GM19240 (cell line): ENCODE results near the gene CORO7.
"Not testable (repeated sequence)": the region's sequence is repeated elsewhere in the genome, so short reads cannot be mapped to it uniquely, and the experiment has no call there.

ENCODE experiments used
- DNase-seq: peaks from one replicate; pipeline ENCODE4 v3.0.0; 2011; ENCODE audit warnings: low spot score; ENCODE audit not compliant: insufficient read length

Gene CORO7

DNA sequence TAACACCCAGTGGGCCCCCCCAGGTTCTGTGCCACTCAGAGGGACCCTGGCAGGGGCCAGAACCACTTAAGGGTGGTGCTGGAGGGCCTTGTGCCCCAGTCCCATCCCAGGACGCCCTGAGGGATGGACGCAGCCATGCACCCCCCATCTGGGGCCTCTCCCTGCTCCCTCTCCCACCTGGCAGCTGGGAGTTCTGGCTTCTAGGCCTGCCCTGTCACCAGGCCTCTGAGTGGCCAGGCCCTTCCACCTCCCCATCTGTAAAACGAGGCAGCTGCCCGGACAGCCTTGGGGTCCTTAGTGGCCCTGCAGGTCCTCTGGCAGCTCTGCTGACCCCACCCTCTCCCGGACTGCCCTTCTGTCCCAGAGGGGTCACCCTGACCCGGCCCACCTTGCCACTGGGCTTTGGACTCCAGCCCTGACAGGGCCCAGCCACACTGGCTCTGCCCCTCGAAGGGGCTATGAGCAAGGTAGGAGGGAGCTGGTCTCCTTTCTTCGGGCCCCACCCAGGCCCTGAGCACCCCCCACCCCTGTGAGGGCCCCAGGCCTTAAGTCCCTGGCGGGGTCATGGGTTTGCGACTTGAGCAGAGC is 77.6 kb downstream of the CORO7 start:
- DNase-seq, result no peak

DNA sequence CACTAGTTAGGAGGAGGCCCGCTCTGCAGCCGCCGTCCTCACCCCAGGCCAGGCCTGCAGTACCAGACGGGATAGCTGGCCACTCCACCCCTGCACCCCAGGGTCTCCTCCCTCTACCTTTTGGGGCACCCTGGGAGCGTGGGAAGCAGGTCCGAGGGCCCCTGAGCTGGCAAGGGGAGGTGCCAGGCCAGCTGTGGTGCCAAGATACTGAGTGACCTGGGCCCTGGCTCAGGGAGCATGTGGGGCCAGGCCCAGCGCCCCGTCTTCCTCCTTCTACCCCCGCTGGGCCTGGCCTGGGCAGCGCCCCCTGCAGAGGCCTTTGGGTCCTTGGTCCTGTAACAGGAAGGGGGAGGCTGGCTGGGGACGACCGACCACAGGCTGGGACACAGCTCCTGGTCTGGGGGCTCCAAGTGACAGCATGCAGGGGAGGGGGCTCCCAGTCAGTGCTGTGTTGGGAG is 78.2 kb downstream of the CORO7 start:
- DNase-seq, result no peak

DNA sequence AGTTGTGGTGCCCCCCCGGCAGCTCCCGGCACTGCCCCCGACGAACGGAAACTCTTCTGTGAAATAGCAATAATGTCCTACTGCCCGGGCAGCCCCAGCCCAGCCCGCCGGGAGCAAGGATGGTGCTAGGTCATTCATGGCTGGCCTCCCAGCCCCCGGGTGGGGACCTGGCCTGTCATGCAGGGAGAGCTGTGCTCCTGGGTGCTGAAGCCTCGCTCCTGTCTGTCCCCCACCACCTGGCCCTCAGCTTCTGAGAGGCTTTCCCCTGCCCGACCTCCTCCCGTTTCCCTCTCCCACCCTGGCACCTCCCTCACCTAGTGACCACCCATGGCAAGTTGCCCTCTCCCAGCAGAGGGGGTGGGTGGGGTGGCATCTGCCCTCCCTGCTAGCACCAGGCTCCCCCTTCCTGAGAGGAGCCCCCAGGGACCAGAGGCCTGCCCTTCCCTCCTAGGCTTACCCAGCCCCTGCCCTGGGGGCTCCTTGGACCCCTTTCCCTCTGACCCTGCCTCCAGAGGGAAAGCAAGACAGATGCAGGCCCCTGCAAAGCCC is 78.8 kb downstream of the CORO7 start:
- no peak for DNase-seq

DNA sequence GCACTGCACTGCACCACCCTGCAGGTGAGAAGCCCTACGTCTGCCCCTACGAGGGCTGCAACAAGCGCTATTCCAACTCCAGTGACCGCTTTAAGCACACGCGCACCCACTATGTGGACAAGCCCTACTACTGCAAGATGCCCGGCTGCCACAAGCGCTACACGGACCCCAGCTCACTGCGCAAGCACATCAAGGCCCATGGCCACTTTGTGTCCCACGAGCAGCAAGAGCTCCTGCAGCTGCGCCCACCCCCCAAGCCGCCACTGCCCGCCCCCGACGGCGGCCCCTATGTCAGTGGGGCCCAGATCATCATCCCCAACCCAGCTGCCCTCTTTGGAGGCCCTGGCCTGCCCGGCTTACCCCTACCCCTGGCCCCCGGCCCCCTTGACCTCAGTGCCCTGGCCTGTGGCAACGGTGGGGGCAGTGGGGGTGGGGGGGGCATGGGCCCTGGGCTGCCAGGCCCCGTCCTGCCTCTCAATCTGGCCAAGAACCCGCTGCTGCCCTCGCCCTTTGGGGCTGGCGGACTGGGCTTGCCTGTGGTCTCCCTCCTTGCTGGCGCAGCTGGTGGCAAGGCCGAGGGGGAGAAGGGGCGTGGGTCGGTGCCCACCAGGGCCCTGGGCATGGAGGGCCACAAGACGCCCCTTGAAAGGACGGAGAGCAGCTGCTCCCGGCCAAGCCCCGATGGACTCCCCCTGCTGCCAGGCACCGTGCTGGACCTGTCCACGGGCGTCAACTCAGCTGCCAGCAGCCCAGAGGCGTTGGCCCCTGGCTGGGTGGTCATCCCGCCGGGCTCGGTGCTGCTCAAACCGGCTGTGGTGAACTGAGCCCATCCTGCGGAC is 79.5 kb downstream of the CORO7 start:
- no peak for DNase-seq

DNA sequence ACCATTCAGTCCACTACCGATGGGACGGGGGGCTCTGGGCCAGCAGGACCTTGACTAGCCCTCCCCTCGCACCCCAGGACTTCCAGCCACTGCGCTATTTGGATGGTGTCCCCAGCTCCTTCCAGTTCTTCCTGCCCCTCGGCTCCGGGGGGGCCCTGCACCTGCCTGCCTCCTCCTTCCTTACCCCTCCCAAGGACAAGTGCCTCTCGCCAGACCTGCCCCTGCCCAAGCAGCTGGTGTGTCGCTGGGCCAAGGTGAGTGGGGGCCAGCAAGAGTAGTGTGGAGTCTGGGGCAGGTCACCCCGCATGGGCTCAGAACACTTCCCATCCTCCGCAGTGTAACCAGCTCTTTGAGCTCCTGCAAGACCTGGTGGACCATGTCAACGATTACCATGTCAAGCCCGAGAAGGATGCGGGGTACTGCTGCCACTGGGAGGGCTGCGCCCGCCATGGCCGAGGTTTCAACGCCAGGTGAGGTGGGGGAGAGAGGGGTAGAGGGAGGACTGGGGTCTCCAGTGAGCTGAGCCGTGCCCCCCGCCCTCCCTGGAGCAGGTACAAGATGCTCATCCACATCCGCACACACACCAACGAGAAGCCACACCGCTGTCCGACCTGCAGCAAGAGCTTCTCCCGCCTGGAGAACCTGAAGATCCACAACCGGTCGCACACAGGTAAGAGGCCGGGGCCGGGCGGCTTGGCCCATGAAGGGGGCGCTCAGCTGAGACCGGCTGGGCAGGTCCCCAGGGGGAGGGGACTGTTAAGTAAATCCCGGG is 81.5 kb downstream of the CORO7 start:
- DNase-seq, result no peak

DNA sequence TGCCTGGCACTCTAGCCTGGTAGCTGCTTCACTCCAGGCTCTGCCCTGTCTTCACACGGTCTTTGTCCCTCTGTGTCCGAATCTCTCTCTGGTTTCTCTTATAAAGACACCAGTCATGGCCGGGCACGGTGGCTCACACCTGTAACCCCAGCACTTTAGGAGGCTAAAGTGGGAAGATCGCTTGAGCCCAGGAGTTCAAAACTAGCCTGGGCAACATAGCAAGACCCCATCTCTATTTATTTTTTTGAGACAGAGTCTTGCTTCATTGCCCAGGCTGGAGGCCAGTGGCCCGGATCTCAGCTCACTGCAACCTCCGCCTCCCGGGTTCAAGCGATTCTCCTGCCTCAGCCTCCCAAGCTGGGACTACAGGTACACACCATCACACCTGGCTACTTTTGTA is 82.7 kb downstream of the CORO7 start:
- not testable (repeated sequence) for DNase-seq

DNA sequence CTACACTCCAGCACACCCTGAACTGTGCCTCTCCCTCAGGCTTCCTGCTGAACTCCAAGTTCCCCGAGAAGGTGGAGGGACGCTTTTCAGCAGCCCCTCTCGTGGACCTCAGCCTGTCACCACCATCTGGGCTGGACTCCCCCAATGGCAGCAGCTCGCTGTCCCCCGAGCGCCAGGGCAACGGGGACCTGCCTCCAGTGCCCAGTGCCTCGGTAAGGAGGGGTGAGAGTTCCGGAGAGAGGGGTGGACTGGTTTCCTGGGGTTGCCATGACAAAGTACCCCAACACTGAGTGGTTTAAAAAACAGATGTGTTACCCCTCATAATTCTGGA is 83.1 kb downstream of the CORO7 start:
- DNase-seq, result no peak

DNA sequence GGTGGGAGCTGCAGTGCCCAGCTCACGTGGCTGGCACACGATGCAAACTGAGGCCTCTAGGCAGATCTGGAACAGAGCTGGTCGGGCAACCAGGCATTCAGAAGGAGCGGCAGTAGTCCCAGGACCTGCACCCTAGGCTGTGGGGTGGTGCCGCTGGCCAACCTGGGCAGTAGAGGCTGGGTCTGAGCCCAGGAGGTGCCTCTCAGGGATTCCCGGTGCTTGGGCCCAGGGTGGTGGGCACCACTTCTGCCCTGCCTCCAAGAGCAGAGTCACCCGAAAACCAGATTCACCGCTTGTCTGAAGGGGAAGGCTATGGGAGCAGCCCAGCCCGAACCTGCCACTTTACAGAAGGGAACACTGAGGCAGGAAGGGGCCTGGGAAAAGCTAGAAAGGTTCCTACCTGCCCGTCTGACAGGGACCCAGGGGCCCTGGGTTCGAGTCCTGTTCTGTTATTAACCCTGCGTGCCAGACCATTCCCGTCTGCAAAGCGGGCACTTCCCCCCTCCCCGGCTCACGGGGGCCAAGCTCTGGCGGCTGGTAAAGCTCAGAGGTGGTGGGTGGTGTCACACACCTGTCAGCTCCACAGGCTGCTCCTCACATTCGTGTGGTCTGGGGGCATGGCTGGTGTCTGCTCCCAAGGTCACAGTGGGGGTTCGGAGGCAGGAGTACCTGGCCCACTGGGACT is 83.6 kb downstream of the CORO7 start:
- DNase-seq, result no peak

DNA sequence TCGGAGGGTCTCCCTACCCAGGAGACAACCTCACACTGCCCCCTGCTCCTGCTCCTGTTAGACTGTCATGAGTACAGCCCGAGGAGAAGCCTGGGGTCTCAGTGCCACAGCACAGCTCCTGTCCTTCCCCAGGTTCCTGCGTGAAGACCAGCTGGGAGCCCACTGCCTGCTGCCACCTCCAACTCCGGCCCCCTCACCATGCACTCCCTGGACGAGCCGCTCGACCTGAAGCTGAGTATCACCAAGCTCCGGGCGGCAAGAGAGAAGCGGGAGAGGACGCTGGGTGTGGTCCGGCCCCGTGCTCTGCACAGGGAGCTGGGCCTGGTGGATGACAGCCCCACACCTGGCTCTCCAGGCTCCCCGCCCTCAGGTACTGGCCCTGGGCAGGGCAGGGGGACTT is 84.3 kb downstream of the CORO7 start:
- no peak for DNase-seq

DNA sequence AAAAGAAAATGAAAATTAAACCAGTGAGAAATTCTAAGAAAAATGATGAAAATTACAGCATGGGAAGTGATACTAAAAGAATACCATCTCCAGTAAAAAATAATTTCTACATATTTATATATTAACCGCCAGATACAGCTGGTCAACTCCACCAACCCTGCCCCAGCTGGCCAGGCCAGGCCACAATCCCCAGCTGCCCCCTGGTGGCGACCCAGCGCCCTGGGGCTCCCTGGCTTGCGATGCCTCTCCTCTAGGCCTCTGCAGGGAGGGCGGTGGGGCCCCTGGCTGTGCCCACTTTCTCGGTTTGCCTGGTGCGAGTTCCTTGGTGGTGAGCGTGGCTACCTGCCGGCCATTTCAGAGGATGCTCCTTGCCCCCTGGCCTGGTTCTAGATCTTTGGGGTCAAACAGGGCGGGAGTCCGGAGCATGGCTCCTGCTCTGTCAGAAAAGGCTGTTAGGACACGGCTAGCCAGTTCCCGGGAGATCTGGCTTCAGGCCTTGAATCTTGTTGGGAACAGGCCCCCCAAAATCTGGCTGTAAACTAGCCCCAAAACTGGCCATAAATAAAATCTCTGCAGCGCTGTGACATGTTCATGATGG is 86.0 kb downstream of the CORO7 start:
- DNase-seq, result peak; percentile 96

DNA sequence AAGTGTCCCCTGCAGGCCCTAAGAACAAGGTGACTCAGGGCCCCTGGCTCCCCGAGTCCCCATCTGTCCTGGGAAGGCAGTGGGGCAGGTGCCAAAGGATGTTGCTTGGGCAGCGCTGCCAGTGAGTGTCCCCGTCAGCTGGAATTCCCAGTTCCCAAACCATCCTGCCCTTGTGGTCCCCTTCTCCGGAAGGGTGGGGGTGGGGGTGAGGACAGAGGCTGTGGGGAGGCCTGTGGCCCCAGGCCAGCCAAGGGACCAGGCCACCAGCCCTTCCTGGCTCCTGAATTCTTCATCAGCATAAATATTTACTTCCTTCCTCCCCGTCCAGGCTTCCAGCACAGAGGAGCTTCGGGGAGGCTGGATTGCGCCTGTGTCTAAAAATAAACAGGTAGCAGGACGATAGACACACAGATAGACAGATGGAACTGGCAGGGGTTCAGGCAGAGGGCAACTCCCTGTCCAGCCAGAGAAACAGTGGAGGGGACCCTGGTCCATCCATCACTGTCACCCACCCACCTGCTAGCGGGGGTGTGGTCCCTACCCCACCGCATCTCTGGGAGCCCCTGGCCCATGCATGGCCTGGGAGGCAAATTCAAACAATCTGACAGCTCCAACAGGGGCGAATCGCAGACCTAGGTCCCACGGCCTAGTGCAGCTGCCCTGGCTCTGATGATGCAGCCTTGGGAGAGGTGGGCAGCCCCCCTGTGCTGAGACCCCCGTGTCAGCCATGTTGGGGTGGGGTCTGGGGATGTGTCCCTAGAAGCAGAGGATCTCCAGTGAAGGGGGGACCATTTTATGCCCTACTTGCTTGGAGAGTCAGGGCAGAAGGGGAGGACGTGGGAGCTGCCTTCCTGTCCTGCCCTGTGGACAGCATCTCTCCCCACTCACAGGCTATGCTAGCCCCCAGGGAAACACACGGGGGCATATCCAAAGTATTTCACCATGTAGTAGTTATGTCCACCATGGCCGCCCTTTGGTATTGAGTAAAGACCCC is 87.3 kb downstream of the CORO7 start:
- no peak for DNase-seq

DNA sequence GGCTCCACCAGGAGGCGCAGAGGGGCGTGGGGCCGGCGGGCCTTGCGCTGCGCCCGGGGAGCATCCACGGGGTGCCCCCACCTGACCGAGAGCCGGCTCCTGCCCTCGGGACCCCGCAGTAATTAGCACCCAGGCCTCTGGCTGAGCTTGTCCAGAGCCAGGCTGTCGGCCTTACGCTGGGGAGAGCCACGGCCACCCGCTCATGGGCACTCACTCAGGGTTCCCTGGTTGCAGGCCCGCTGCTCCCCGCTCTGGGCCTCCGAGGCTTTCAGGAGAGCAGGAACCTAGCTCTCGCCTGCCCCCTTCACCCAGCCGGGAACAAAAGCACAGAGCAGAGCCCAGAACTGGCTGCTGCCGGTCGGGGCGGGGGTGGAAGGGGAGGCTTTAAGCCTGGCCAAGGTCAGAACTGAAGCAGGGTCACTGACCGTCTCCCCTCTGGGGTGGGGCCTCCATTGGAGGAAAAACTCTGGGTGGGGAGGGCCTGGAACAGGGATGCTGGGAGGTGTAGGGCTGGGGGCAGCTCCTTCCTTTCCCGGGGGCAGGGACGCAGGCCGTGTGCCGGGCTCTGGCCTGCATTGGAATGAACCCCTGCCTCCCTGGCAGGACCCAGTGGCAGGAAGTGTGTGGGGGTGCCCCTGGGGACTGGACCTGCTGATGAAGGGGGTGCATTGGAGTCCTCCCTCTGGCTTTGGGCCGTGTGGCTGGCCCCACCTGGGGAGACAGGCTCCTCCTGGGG is 88.2 kb downstream of the CORO7 start:
- no peak for DNase-seq

DNA sequence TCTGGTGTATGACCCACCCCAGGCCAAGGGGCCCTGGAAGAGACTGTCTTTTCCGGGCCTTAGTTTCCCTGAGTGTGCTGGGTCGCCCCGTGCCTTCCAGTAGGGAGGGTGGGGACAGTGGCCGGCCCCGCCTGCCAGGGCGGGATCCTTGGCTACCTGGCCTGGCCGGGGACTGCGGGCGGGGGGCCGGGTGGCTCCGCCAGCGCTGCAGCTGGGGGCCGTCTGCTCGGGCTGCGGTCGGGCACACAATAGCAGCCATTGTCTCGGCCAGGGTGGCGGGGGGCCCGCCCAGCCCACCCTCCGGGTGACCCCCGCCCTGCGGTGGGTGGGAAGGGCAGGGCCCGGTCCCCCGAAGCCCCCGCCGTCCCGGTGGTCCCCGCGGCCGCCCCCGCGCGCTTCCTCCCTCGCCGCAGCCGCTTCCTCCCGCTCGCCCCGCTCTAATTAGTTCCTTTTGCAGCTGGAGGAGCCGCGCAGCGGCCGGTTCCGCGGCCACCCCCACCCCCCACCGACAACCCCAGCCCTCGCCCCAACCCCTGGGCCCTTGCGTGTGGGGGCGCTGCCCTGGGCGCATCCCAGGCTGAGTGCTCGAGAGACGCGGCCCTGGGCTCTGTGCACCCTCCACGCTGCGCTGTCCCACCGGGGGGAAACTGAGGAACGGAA is 88.9 kb downstream of the CORO7 start:
- DNase-seq, result no peak

DNA sequence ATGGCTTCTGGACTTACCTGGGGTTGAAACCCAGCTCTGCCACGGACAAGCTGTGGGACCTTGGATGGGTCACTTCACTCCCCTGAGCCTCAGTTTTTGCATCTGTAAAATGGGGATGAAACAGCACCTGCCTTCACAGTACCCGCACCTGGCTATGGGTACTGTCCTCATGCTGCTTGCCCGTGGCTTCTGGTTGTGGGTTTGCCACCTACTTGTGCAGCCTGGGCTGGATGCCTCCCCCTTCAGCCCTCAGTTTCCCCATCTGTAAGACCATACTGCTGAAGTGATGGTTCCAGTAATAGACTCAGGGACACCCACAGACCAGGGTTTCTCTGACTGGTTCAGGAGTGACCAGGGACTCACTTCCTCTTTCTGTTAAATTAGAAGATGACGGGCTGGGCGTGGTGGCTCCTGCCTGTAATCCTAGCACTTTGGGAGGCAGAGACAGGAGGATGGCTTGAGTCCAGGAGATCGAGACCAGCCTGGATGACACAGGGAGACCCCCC is 91.1 kb downstream of the CORO7 start:
- DNase-seq, result no peak

DNA sequence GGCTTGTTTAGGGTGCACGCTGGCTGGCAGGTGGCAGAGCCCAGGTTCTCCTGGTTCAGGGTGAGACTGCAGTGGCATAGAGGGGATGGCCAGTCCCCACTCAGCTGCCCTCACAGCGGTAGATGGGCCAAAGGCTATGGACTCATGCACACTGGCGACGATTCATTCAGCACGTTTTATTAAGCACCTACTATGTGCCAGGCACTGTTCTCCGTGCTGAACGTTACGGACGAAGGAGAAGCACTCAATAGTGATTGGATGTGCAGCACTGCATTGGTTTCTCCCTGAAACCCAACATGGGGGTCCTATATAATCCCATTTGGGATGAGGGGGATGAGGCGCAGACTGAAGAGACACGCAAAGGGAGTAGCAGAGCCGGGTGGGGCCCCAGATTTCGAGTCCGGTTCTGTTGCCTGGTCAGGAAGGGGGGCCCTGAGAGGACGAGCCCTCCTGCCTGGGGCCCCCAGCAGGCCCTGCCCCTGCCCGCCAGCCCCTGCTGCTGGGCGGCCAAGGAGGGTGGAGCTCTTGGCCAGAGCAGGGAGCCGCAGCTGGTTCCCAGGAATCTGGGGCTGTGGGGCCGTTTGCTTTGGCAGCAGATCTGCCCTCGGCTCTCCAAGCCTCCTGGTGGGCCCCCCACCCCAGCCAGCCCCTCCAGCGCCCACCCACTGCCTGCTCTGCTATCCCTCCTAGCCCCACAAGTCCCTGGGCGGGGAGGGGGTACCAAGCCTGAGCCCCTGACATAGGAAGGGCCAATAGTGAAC is 91.7 kb downstream of the CORO7 start:
- DNase-seq, result no peak

DNA sequence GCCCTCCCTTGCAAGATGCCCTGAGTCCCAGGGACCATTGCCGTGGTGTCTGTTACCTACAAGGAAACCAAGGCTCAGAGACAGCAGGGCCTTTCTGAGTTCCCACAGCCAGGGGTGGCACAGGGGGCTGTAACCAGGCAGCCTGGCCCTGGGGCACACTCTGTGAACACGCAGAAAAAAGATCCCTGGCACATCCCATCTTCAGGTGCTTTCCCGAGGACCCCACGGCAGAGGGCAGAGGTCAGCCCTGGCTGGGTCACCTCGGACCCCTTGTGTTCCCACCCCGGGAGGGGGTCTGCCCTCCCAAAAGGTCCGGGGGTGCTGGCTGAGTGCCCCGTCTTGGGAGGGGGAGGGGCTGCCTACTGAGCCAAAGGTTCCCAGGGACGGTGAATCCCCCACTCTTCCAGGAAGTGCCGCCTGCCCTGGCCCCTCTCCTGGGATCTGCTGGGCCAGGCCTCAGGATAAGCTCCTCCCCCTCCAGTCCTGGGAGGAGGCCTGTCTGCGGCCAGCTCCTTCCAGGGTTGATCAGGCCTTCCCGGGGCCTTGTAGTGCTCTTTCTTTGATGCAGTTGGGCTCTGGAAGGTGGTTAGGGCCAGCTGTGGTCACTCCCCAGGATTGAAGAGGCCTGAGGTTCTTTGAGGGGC is 92.4 kb downstream of the CORO7 start:
- no peak for DNase-seq
